Natural killer cell treated with Interleukin-12 subunit alpha and Interleukin-12 subunit beta and Interleukin-15 and Interleukin-18, amount 100 ng/mL, for 72 hours (primary cell): ENCODE data around the gene GAS7. TPM values are rescaled to one million over a fixed set of nuclear protein-coding genes. Genes with fewer than 3 reads are reported as not detected.
A peak's percentile ranks its signal among the peaks of the same experiment; 100 is the strongest.

Source experiments
- ATAC-seq, 2 donors: fragments of 150-1000 bp; cut with Tn5 transposase in 1 of 2; sonication (Bioruptor Pico), chemical (Tn5 transposase) in 1 of 2; 2 replicates each; pipeline ENCODE4 v1.10.0; 2021
- DNase-seq: peaks from one replicate; pipeline ENCODE4 v3.0.0; 2022; ENCODE audit warnings: low spot score
- H3K27ac Mint-ChIP-seq, 2 donors: 1 replicate in 1 of 2; 2 replicates in 1 of 2; pipeline ENCODE4 v1.8.0; 2022; ENCODE audit warnings: mixed read lengths in 2 of 2, mild to moderate bottlenecking in 1 of 2, moderate library complexity in 1 of 2
- H3K27me3 Mint-ChIP-seq, 2 donors: 1 replicate in 1 of 2; 2 replicates in 1 of 2; pipeline ENCODE4 v1.8.0; 2022; ENCODE audit warnings: mixed read lengths in 2 of 2
- H3K36me3 Mint-ChIP-seq: one replicate; pipeline ENCODE4 v1.8.0; 2022; ENCODE audit warnings: mixed read lengths
- H3K4me1 Mint-ChIP-seq, 2 donors: 1 replicate in 1 of 2; 2 replicates in 1 of 2; pipeline ENCODE4 v1.8.0; 2022; ENCODE audit warnings: low read depth in 2 of 2, mixed read lengths in 2 of 2, mild to moderate bottlenecking in 1 of 2
- H3K4me3 Mint-ChIP-seq: one replicate; pipeline ENCODE4 v1.8.0; 2022; ENCODE audit warnings: mixed read lengths
- H3K9me3 Mint-ChIP-seq: 2 replicates; pipeline ENCODE4 v1.8.0; 2022; ENCODE audit warnings: mixed read lengths
- total RNA-seq, 2 donors: library from RNA; stranded (reverse); gene quantifications; one replicate each; pipeline ENCODE4 v1.2.3, GENCODE V29; 2022

Gene GAS7
- total RNA-seq, 2 donors from 2014 or later: 4.9 to 5.5 TPM

GRCh38 chr17:10116753-10117420 lies 81.5 kb downstream of the GAS7 start:
- Mint-ChIP-seq H3K4me3 (peak overlapping the region; percentile 76), H3K27me3 (no peaks in the 10 kb centered on the region)

GRCh38 chr17:10116267-10116666 lies 82.1 kb downstream of the GAS7 start:
- no peak for DNase-seq
- Mint-ChIP-seq H3K4me1 (peaks cover 83 to 87% of the 10 kb centered on the region in 2 donors), H3K27ac (peak overlapping the region; percentile 91 to 93), H3K4me3 (peak overlapping the region; percentile 10), H3K27me3 (no peaks in the 10 kb centered on the region), H3K9me3 (no peaks in the 10 kb centered on the region), H3K36me3 (no peaks in the 10 kb centered on the region)
- ATAC-seq: no peak

More at GRCh38 chr17:10116753-10117420, 81.5 kb downstream of the GAS7 start:
- DNase-seq: no peak
- ATAC-seq: no peak
- Mint-ChIP-seq H3K4me1 (peaks cover 86 to 90% of the 10 kb centered on the region in 2 donors), H3K36me3 (no peaks in the 10 kb centered on the region), H3K27ac (peak overlapping the region; percentile 23 to 91), H3K9me3 (no peaks in the 10 kb centered on the region)

GRCh38 chr17:10115536-10115932 lies 82.9 kb downstream of the GAS7 start:
- H3K27me3 Mint-ChIP-seq: no peaks in the 10 kb centered on the region
- peaks cover 80 to 83% of the 10 kb centered on the region in 2 donors for H3K4me1 Mint-ChIP-seq
- no peak for DNase-seq
- H3K9me3 Mint-ChIP-seq: no peaks in the 10 kb centered on the region
- H3K4me3 Mint-ChIP-seq: peak overlapping the region; percentile 87
- peak overlapping the region; percentile 91 to 93 for H3K27ac Mint-ChIP-seq
- H3K36me3 Mint-ChIP-seq: no peaks in the 10 kb centered on the region
- no peak for ATAC-seq

GRCh38 chr17:10114931-10115535 lies 83.4 kb downstream of the GAS7 start:
- Mint-ChIP-seq H3K4me1 (peaks cover 76 to 81% of the 10 kb centered on the region in 2 donors), H3K27ac (peak overlapping the region; percentile 91 to 93), H3K36me3 (no peaks in the 10 kb centered on the region), H3K9me3 (no peaks in the 10 kb centered on the region), H3K27me3 (no peaks in the 10 kb centered on the region), H3K4me3 (peak overlapping the region; percentile 87)
- peak; percentile 92 to 96 for ATAC-seq
- peak; percentile 95 for DNase-seq

GRCh38 chr17:10112962-10113361 lies 85.4 kb downstream of the GAS7 start:
- Mint-ChIP-seq H3K4me1 (peaks cover 67 to 70% of the 10 kb centered on the region in 2 donors), H3K9me3 (no peaks in the 10 kb centered on the region), H3K36me3 (no peaks in the 10 kb centered on the region), H3K4me3 (peak overlapping the region; percentile 51), H3K27me3 (no peaks in the 10 kb centered on the region), H3K27ac (peak overlapping the region; percentile 64 to 79)
- ATAC-seq (no peak), DNase-seq (no peak)

- Mint-ChIP-seq H3K4me3 (peak overlapping the region; percentile 51), H3K4me1 (peaks cover 58 to 64% of the 10 kb centered on the region in 2 donors)
Observed at GRCh38 chr17:10111907-10112452, 86.4 kb downstream of the GAS7 start.

GRCh38 chr17:10109146-10109545 lies 89.3 kb downstream of the GAS7 start:
- H3K27me3 Mint-ChIP-seq: no peaks in the 10 kb centered on the region
- H3K4me3 Mint-ChIP-seq: no peak overlapping the region
- no peak for ATAC-seq
- H3K4me1 Mint-ChIP-seq: peaks cover 48 to 61% of the 10 kb centered on the region in 2 donors
- H3K36me3 Mint-ChIP-seq: no peaks in the 10 kb centered on the region
- no peak for DNase-seq
- no peak overlapping the region for H3K27ac Mint-ChIP-seq
- no peaks in the 10 kb centered on the region for H3K9me3 Mint-ChIP-seq

More at GRCh38 chr17:10111907-10112452, 86.4 kb downstream of the GAS7 start:
- Mint-ChIP-seq H3K36me3 (no peaks in the 10 kb centered on the region), H3K9me3 (no peaks in the 10 kb centered on the region), H3K27ac (peak overlapping the region; percentile 64 to 79), H3K27me3 (no peaks in the 10 kb centered on the region)
- ATAC-seq (no peak), DNase-seq (no peak)

- H3K27ac Mint-ChIP-seq: no peak overlapping the region
- no peaks in the 10 kb centered on the region for H3K36me3 Mint-ChIP-seq
- no peak overlapping the region for H3K4me3 Mint-ChIP-seq
- peaks cover 37 to 52% of the 10 kb centered on the region in 2 donors for H3K4me1 Mint-ChIP-seq
- H3K9me3 Mint-ChIP-seq: no peaks in the 10 kb centered on the region
- no peaks in the 10 kb centered on the region for H3K27me3 Mint-ChIP-seq
- ATAC-seq (no peak), DNase-seq (no peak)
Observed at GRCh38 chr17:10107316-10108165, 90.9 kb downstream of the GAS7 start.

- no peaks in the 10 kb centered on the region for H3K9me3 Mint-ChIP-seq
- no peak for ATAC-seq
- H3K27ac Mint-ChIP-seq: no peak overlapping the region
- no peaks in the 10 kb centered on the region for H3K27me3 Mint-ChIP-seq
- H3K4me3 Mint-ChIP-seq: no peak overlapping the region
- DNase-seq: no peak
- H3K4me1 Mint-ChIP-seq: peaks cover 27 to 43% of the 10 kb centered on the region in 2 donors
- H3K36me3 Mint-ChIP-seq: no peaks in the 10 kb centered on the region
Observed at GRCh38 chr17:10106067-10106466, 92.3 kb downstream of the GAS7 start.

- Mint-ChIP-seq H3K36me3 (no peaks in the 10 kb centered on the region), H3K27ac (no peak overlapping the region), H3K4me1 (peaks cover 27 to 43% of the 10 kb centered on the region in 2 donors), H3K27me3 (no peaks in the 10 kb centered on the region), H3K9me3 (no peaks in the 10 kb centered on the region), H3K4me3 (no peak overlapping the region)
- DNase-seq (no peak), ATAC-seq (no peak)
Observed at GRCh38 chr17:10105513-10106001, 92.8 kb downstream of the GAS7 start.

- no peaks in the 10 kb centered on the region for H3K27me3 Mint-ChIP-seq
- H3K27ac Mint-ChIP-seq: no peak overlapping the region
- no peak overlapping the region for H3K4me3 Mint-ChIP-seq
- H3K4me1 Mint-ChIP-seq: peaks cover 31 to 42% of the 10 kb centered on the region in 2 donors
- ATAC-seq (no peak), DNase-seq (no peak)
- no peaks in the 10 kb centered on the region for H3K36me3 Mint-ChIP-seq
- no peaks in the 10 kb centered on the region for H3K9me3 Mint-ChIP-seq
Observed at GRCh38 chr17:10103712-10104111, 94.7 kb downstream of the GAS7 start.

- H3K36me3 Mint-ChIP-seq: no peaks in the 10 kb centered on the region
- peaks cover 26 to 40% of the 10 kb centered on the region in 2 donors for H3K4me1 Mint-ChIP-seq
- ATAC-seq (no peak), DNase-seq (no peak)
- H3K9me3 Mint-ChIP-seq: no peaks in the 10 kb centered on the region
- no peak overlapping the region for H3K4me3 Mint-ChIP-seq
- H3K27ac Mint-ChIP-seq: no peak overlapping the region
- H3K27me3 Mint-ChIP-seq: no peaks in the 10 kb centered on the region
Observed at GRCh38 chr17:10102817-10103216, 95.6 kb downstream of the GAS7 start.

GRCh38 chr17:10099051-10099571 lies 99.3 kb downstream of the GAS7 start:
- Mint-ChIP-seq H3K27me3 (no peaks in the 10 kb centered on the region), H3K4me3 (no peak overlapping the region), H3K27ac (no peak overlapping the region), H3K36me3 (no peaks in the 10 kb centered on the region), H3K4me1 (peaks cover 25% of the 10 kb centered on the region in 2 donors), H3K9me3 (no peaks in the 10 kb centered on the region)
- ATAC-seq: no peak
- no peak for DNase-seq
